IMR-90 (cell line): Measurements from ENCODE around the gene TRIM46. TPM values are rescaled to one million over a fixed set of nuclear protein-coding genes. Genes with fewer than 3 reads are reported as not detected.

Experiments
- ATAC-seq: fragments of 200-7000 bp; cut with Tn5 transposase; 2 replicates; pipeline ENCODE4 v1.9.1; 2020; ENCODE audit warnings: low read depth, mild to moderate bottlenecking, moderate library complexity
- BruUV-seq: library from RNA; stranded (reverse); fragments of 400-500 nt; replicated peaks from 2 replicates; lab custom pipeline; 2021; lab: Mats Ljungman, UMichigan
- CTCF ChIA-PET: fragments of 300-600 bp; formaldehyde crosslinking; extraction: SDS; loops from one replicate; lab custom pipeline; 2021; ENCODE audit warnings: antibody characterized with exemption; lab: Yijun Ruan, JAX
- POLR2A ChIA-PET: fragments of 300-600 bp; sonication (Branson Sonifier 250); formaldehyde crosslinking; loops from one replicate; lab custom pipeline; 2022; ENCODE audit warnings: antibody characterized with exemption; ENCODE audit not compliant: unreplicated experiment; lab: Charles Lee
- DNase-seq: peaks from one replicate; pipeline ENCODE4 v3.0.0; 2013
- H2AFZ ChIP-seq: replicated peaks from 2 replicates; pipeline ENCODE3; 2013; ENCODE audit warnings: low read length, mild to moderate bottlenecking; ENCODE audit not compliant: poor library complexity
- H2AK5ac ChIP-seq: 2 replicates; pipeline ENCODE4 v1.6.1; 2013; ENCODE audit warnings: low read depth, low read length, inconsistent platforms
- H2AK9ac ChIP-seq: replicated peaks from 2 replicates; pipeline ENCODE3; 2013; ENCODE audit warnings: mild to moderate bottlenecking, low read depth, low read length, moderate library complexity; ENCODE audit not compliant: poor library complexity
- H2BK120ac ChIP-seq: 2 replicates; pipeline ENCODE4 v1.6.1; 2013; ENCODE audit warnings: low read depth, low read length, inconsistent platforms
- H2BK15ac ChIP-seq: 3 replicates; pipeline ENCODE4 v1.6.1; 2013; ENCODE audit warnings: low read depth, low read length, inconsistent platforms
- H2BK20ac ChIP-seq: 2 replicates; pipeline ENCODE4 v1.6.1; 2013; ENCODE audit warnings: low read depth, mild to moderate bottlenecking, inconsistent platforms, low read length, moderate library complexity
- H2BK5ac ChIP-seq: 2 replicates; pipeline ENCODE4 v1.6.1; 2013; ENCODE audit warnings: mild to moderate bottlenecking, low read depth, low read length, inconsistent platforms; ENCODE audit not compliant: poor library complexity, severe bottlenecking
- H3K14ac ChIP-seq: replicated peaks from 2 replicates; pipeline ENCODE4 v1.6.1; 2013; ENCODE audit warnings: low read depth, low read length, inconsistent platforms
- H3K18ac ChIP-seq: 2 replicates; pipeline ENCODE4 v1.6.1; 2013; ENCODE audit warnings: low read depth, low read length, control low read depth
- H3K23ac ChIP-seq: 2 replicates; pipeline ENCODE4 v1.6.1; 2013; ENCODE audit warnings: low read depth, low read length, inconsistent platforms
- H3K27ac ChIP-seq: 2 replicates; pipeline ENCODE4 v1.5.1; 2013; ENCODE audit warnings: mild to moderate bottlenecking, control low read depth, low read length; ENCODE audit not compliant: insufficient read depth
- H3K27me3 ChIP-seq: 2 replicates; pipeline ENCODE4 v1.6.1; 2013; ENCODE audit warnings: low read length; ENCODE audit not compliant: control insufficient read depth, insufficient read depth
- H3K36me3 ChIP-seq: 2 replicates; pipeline ENCODE4 v1.6.1; 2013; ENCODE audit warnings: low read length, mixed read lengths; ENCODE audit not compliant: control insufficient read depth, insufficient read depth
- H3K4ac ChIP-seq: 2 replicates; pipeline ENCODE4 v1.6.1; 2013; ENCODE audit warnings: low read depth, low read length, inconsistent platforms
- H3K4me1 ChIP-seq: 2 replicates; pipeline ENCODE4 v1.6.1; 2013; ENCODE audit warnings: low read length, mixed read lengths; ENCODE audit not compliant: control insufficient read depth, insufficient read depth
- H3K4me2 ChIP-seq: 2 replicates; pipeline ENCODE4 v1.6.1; 2013; ENCODE audit warnings: low read depth, mild to moderate bottlenecking, control low read depth, low read length, moderate library complexity
- H3K4me3 ChIP-seq: 2 replicates; pipeline ENCODE4 v1.5.1; 2013; ENCODE audit warnings: low read depth, mild to moderate bottlenecking, control low read depth, low read length, moderate library complexity; ENCODE audit not compliant: insufficient read depth
- H3K56ac ChIP-seq: 2 replicates; pipeline ENCODE4 v1.6.1; 2013; ENCODE audit warnings: low read length, inconsistent platforms; ENCODE audit not compliant: insufficient read depth; ENCODE audit errors: extremely low read depth
- H3K79me1 ChIP-seq, 2 experiments: 2 replicates each; pipeline ENCODE4 v1.6.1; 2013; ENCODE audit warnings: low read length in 2 of 2, inconsistent platforms in 1 of 2, low read depth in 1 of 2
- H3K9ac ChIP-seq: 2 replicates; pipeline ENCODE4 v1.6.1; 2013; ENCODE audit warnings: low read depth, low read length, control low read depth
- H3K9me1 ChIP-seq: 2 replicates; pipeline ENCODE4 v1.6.1; 2013; ENCODE audit warnings: low read length, inconsistent platforms; ENCODE audit not compliant: insufficient read depth
- H3K9me3 ChIP-seq: 2 replicates; pipeline ENCODE4 v1.6.1; 2013; ENCODE audit warnings: low read length; ENCODE audit not compliant: control insufficient read depth, insufficient read depth
- H4K20me1 ChIP-seq: 2 replicates; pipeline ENCODE4 v1.6.1; 2013; ENCODE audit warnings: low read length, inconsistent platforms; ENCODE audit not compliant: insufficient read depth
- H4K5ac ChIP-seq: 2 replicates; pipeline ENCODE4 v1.6.1; 2013; ENCODE audit warnings: mild to moderate bottlenecking, low read depth, low read length, control low read depth
- H4K8ac ChIP-seq, 2 experiments: 2 replicates each; pipeline ENCODE4 v1.6.1; 2013; ENCODE audit warnings: low read depth in 2 of 2, low read length in 2 of 2, control low read depth in 1 of 2, inconsistent platforms in 1 of 2
- H4K91ac ChIP-seq: 2 replicates; pipeline ENCODE4 v1.6.1; 2013; ENCODE audit warnings: low read depth, low read length, inconsistent platforms; ENCODE audit not compliant: insufficient read depth
- BHLHE40 ChIP-seq: fragments of 150-350 bp; IDR thresholded peaks from 2 replicates; pipeline ENCODE4 v1.6.1; 2016; ENCODE audit warnings: mild to moderate bottlenecking, low read depth, low read length
- CEBPB ChIP-seq: IDR thresholded peaks from 2 replicates; pipeline ENCODE4 v1.6.1; 2012; ENCODE audit warnings: low read depth, low read length, improper control_type of control experiment
- CHD1 ChIP-seq: IDR thresholded peaks from 2 replicates; pipeline ENCODE4 v1.6.1; 2012; ENCODE audit warnings: low read depth, low read length, improper control_type of control experiment
- FOS ChIP-seq: fragments of 150-350 bp; IDR thresholded peaks from 2 replicates; pipeline ENCODE4 v1.6.1; 2016; ENCODE audit warnings: low read depth, low read length
- MAFK ChIP-seq: IDR thresholded peaks from 2 replicates; pipeline ENCODE4 v1.6.1; 2012; ENCODE audit warnings: low read depth, low read length, improper control_type of control experiment
- MAZ ChIP-seq: IDR thresholded peaks from 2 replicates; pipeline ENCODE4 v1.6.1; 2012; ENCODE audit warnings: low read depth, mild to moderate bottlenecking, low read length, improper control_type of control experiment, moderate library complexity, borderline replicate concordance
- MXI1 ChIP-seq: IDR thresholded peaks from 2 replicates; pipeline ENCODE4 v1.6.1; 2012; ENCODE audit warnings: low read depth, mild to moderate bottlenecking, low read length, moderate library complexity, borderline replicate concordance
- NFE2L2 ChIP-seq: fragments of 150-350 bp; IDR thresholded peaks from 2 replicates; pipeline ENCODE4 v1.6.1; 2016; ENCODE audit warnings: low read depth, mild to moderate bottlenecking, low read length
- POLR2A ChIP-seq: IDR thresholded peaks from 2 replicates; pipeline ENCODE4 v1.6.1; 2012; ENCODE audit warnings: mild to moderate bottlenecking, low read depth, low read length
- RAD21 ChIP-seq: IDR thresholded peaks from 2 replicates; pipeline ENCODE4 v1.6.1; 2012; ENCODE audit warnings: low read length, improper control_type of control experiment
- RCOR1 ChIP-seq: IDR thresholded peaks from 2 replicates; pipeline ENCODE4 v1.6.1; 2012; ENCODE audit warnings: mild to moderate bottlenecking, low read length, improper control_type of control experiment; ENCODE audit not compliant: insufficient replicate concordance
- RFX5 ChIP-seq: IDR thresholded peaks from 2 replicates; pipeline ENCODE4 v1.8.0; 2012; ENCODE audit warnings: low read depth, mild to moderate bottlenecking, low read length, moderate library complexity
- SMC3 ChIP-seq: fragments of 150-350 bp; IDR thresholded peaks from 2 replicates; pipeline ENCODE4 v1.6.1; 2016; ENCODE audit warnings: low read depth, mild to moderate bottlenecking, antibody characterized with exemption, low read length, moderate library complexity
- USF2 ChIP-seq: fragments of 150-350 bp; IDR thresholded peaks from 2 replicates; pipeline ENCODE4 v1.6.1; 2017; ENCODE audit warnings: mild to moderate bottlenecking, antibody characterized with exemption, low read length, low read depth
- WGBS, 2 experiments: methylation state at CpG; one replicate each; pipeline versions ENCODE4 v1.1.5 to v1.1.7; 2013; ENCODE audit warnings: missing lambda C conversion rate in 2 of 2; ENCODE audit not compliant: insufficient read length in 1 of 2; ENCODE audit errors: extremely low coverage in 2 of 2; 5-methylcytosine and 5-hydroxymethylcytosine counted together
- dilution Hi-C: fragments of 300-500 bp; cut with HindIII; formaldehyde crosslinking; loops from one replicate; pipeline ENCODE4 v1.14.3; 2018; ENCODE audit warnings: low sequenced_read_pairs; ENCODE audit not compliant: unreplicated experiment
- in situ Hi-C: fragments of 300-500 bp; cut with MboI; formaldehyde crosslinking; loops from 3 replicates; pipeline ENCODE4 v1.14.3; 2019; ENCODE audit warnings: low sequenced_read_pairs, inconsistent platforms, mixed read lengths
- intact Hi-C: fragments of 100-400 bp; cut with micrococcal nuclease; formaldehyde crosslinking; loops from 2 replicates; pipeline ENCODE4 v1.10.0; 2022
- polyA plus RNA-seq, 3 experiments: library from polyadenylated mRNA; depleted of rRNA; stranded (reverse); fragments of >200 nt; gene quantifications; 2 replicates each; pipeline ENCODE4 v1.2.3, GENCODE V29; 2012; ENCODE audit warnings: low replicate concordance in 1 of 3
- total RNA-seq: library from RNA; depleted of rRNA; stranded (reverse); fragments of >200 nt; gene quantifications from 2 replicates; pipeline ENCODE4 v1.2.3, GENCODE V29; 2012
- TF ChIP-seq, protein P1 (sequence below): fragments of 150-350 bp; IDR thresholded peaks from 2 replicates; pipeline ENCODE4 v1.6.1; 2016; ENCODE audit warnings: low read depth, mild to moderate bottlenecking, low read length, moderate library complexity, borderline replicate concordance
- TF ChIP-seq, protein P2 (sequence below): conservative IDR thresholded peaks from 2 replicates; pipeline ENCODE4 v1.5.1; 2012; ENCODE audit warnings: mild to moderate bottlenecking, low read depth, low read length, improper control_type of control experiment

Gene TRIM46
- total and polyA plus RNA-seq, 2 of the 4 experiments (the other 2 are of a cell fraction), result 2.3 to 6.2 TPM

DNA sequence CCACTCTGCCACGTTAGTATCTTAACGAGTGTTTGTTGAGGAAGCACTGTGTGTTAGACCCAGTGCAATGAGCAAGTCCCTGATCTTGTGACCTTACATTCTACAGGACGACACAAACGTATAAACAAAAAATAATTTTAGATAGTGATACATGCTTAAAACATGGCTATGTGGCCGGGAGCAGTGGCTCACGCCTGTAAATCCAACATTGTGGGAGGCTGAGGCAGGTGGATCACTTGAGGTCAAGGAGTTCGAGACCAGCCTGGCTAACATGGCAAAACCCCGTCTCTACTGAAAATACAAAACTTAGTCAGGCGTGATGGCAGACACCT, 54.4 kb downstream of the TRIM46 start:
- Histone ChIP-seq H3K4me1 (peaks cover 22% of the 10 kb centered on the region), H2AFZ (peak overlapping the region; percentile 89), H2AK9ac (peak overlapping the region; percentile 95), H4K8ac (peak overlapping the region; percentile 90 to 99), H3K79me1 (peaks cover 18 to 36% of the 10 kb centered on the region in 2 experiments), H3K4me3 (peak overlapping the region; percentile 32; the same call in 1 of the 2 replicates), H2AK5ac (peak overlapping the region; percentile 93), H3K36me3 (no peaks in the 10 kb centered on the region; the same call in 1 of the 2 replicates), H2BK5ac (peak overlapping the region; percentile 86), H3K4ac (peak overlapping the region; percentile 98), H3K9me3 (no peaks in the 10 kb centered on the region), H3K18ac (peak overlapping the region; percentile 43), H3K14ac (peak overlapping the region; percentile 94), H3K27me3 (no peaks in the 10 kb centered on the region), H3K4me2 (peak overlapping the region; percentile 73), H3K9me1 (peaks cover 17% of the 10 kb centered on the region), H4K5ac (peak overlapping the region; percentile 94), H4K91ac (peak overlapping the region; percentile 98), H2BK120ac (peak overlapping the region; percentile 80), H3K27ac (peak overlapping the region; percentile 87), H3K9ac (peak overlapping the region; percentile 84), H2BK20ac (peak overlapping the region; percentile 57; the same call in 1 of the 2 replicates), H4K20me1 (peaks cover 3% of the 10 kb centered on the region; the same call in 1 of the 2 replicates), H2BK15ac (peak overlapping the region; percentile 86; the same call in 2 of the 3 replicates), H3K56ac (peak overlapping the region; percentile 93), H3K23ac (peak overlapping the region; percentile 85)
- ChIA-PET POLR2A (no interaction called here), CTCF (interaction anchor here (1.8 kb wide), 1 partner anchor 22 kb away, joined by 4 read pairs; no protein-coding TSS in a partner anchor)
- in situ Hi-C loops, result no loop called here
- TF ChIP-seq CHD1 (no peak), BHLHE40 (no peak), FOS (no peak), RFX5 (no peak), POLR2A (no peak), SMC3 (no peak), MAZ (no peak), MXI1 (no peak), RCOR1 (no peak), NFE2L2 (no peak), CEBPB (no peak), MAFK (no peak), RAD21 (no peak), USF2 (no peak)
- TF ChIP-seq, protein P1, sequence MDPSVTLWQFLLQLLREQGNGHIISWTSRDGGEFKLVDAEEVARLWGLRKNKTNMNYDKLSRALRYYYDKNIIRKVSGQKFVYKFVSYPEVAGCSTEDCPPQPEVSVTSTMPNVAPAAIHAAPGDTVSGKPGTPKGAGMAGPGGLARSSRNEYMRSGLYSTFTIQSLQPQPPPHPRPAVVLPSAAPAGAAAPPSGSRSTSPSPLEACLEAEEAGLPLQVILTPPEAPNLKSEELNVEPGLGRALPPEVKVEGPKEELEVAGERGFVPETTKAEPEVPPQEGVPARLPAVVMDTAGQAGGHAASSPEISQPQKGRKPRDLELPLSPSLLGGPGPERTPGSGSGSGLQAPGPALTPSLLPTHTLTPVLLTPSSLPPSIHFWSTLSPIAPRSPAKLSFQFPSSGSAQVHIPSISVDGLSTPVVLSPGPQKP, result no peak
- TF ChIP-seq, protein P2, sequence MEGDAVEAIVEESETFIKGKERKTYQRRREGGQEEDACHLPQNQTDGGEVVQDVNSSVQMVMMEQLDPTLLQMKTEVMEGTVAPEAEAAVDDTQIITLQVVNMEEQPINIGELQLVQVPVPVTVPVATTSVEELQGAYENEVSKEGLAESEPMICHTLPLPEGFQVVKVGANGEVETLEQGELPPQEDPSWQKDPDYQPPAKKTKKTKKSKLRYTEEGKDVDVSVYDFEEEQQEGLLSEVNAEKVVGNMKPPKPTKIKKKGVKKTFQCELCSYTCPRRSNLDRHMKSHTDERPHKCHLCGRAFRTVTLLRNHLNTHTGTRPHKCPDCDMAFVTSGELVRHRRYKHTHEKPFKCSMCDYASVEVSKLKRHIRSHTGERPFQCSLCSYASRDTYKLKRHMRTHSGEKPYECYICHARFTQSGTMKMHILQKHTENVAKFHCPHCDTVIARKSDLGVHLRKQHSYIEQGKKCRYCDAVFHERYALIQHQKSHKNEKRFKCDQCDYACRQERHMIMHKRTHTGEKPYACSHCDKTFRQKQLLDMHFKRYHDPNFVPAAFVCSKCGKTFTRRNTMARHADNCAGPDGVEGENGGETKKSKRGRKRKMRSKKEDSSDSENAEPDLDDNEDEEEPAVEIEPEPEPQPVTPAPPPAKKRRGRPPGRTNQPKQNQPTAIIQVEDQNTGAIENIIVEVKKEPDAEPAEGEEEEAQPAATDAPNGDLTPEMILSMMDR, result no peak
- no TSS peak for BruUV-seq
- WGBS, 2 experiments, result no CpG with 5 or more reads among the region's 9 CpGs
- peak; percentile 58 for DNase-seq
- dilution Hi-C loops, result no loop called here
- intact Hi-C loops, result no loop called here
- ATAC-seq, result no peak
